Measurements from ENCODE around the gene SCT. TPM values are rescaled to one million over a fixed set of nuclear protein-coding genes. Genes with fewer than 3 reads are reported as not detected.
A peak's percentile ranks its signal among the peaks of the same experiment; 100 is the strongest.

Gene SCT
- total RNA-seq, 1 donor from 2014 or later, result not detected

DNA sequence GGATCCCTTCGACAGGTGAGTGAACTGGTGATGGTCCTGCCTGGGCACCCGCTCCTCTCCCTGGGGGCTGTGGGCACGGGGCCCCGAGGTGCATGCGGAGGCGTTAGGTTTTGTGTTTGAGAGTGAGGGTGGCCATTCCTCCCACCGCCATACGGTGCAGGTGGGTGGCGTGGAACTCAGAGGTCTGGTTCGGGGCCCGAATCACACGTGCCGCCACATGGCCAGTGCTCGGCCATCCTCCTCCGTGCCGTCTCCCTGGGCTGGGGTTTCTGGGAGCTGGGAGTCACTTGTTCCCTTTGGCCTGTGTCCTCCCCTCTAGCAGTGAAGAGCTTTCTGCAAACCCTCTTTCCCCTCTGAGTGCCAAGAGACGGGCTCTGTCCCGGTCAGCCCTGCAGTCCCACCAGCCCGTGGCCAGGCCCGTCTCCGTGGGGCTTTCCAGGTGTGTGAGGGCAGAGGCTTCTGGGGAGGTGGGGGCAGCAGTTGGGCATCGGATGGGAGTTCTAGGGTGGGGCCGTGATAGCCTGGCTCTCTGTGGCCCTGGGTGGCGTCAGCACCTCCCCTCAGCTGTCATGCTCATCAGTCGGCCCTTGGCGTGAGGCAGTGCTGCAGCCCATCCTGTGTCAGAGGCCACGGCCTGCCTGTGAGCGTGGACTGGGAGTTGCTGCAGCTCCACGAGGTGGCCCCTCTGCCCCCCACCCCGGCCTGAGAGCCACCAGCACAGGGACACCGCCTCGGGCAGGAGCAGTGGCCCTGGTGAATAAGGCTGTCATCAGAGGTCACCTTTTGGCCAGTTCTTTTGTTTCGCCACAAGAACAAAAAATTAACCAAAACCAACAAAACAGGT is 21.5 kb downstream of the SCT start:
- Mint-ChIP-seq H3K27me3 (no peaks in the 10 kb centered on the region), H3K27ac (no peak overlapping the region), H3K4me1 (peaks cover 2% of the 10 kb centered on the region), H3K9me3 (no peaks in the 10 kb centered on the region), H3K36me3 (ENCODE audit: low read depth) (peaks cover 38% of the 10 kb centered on the region), H3K4me3 (no peak overlapping the region)
- no peak for DNase-seq
- intact Hi-C loops (cut with micrococcal nuclease), result no loop called here

DNA sequence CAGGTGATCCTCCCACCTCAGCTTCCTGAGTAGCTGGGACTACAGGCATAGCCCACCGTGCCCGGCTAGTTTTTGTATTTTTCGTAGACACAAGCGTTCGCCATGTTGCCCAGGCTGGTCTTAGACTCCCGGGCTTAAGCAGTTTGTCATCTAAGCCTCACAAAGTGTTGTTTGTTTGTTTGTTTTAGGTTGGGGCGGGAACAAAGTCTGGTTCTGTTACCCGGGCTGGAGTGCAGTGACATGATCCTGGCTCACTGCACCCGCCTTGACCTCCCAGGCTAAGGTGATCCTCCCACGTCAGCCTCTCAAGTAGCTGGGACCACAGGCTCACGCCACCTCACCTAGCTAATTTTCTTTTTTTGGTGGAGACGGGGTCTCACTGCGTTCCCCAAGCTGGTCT is 23.8 kb downstream of the SCT start:
- H3K27ac Mint-ChIP-seq, result no peak overlapping the region
- DNase-seq, result no peak
- H3K36me3 Mint-ChIP-seq (ENCODE audit: low read depth), result peaks cover 42% of the 10 kb centered on the region
- no peak overlapping the region for H3K4me3 Mint-ChIP-seq
- peaks cover 2% of the 10 kb centered on the region for H3K4me1 Mint-ChIP-seq
- no peaks in the 10 kb centered on the region for H3K27me3 Mint-ChIP-seq
- no peaks in the 10 kb centered on the region for H3K9me3 Mint-ChIP-seq
- intact Hi-C loops (cut with micrococcal nuclease), result no loop called here

- H3K4me1 Mint-ChIP-seq, result peaks cover 5% of the 10 kb centered on the region
- intact Hi-C loops (cut with micrococcal nuclease), result no loop called here
Measured at GRCh38 chr11:601573-602245, 25.3 kb downstream of the SCT start.

DNA sequence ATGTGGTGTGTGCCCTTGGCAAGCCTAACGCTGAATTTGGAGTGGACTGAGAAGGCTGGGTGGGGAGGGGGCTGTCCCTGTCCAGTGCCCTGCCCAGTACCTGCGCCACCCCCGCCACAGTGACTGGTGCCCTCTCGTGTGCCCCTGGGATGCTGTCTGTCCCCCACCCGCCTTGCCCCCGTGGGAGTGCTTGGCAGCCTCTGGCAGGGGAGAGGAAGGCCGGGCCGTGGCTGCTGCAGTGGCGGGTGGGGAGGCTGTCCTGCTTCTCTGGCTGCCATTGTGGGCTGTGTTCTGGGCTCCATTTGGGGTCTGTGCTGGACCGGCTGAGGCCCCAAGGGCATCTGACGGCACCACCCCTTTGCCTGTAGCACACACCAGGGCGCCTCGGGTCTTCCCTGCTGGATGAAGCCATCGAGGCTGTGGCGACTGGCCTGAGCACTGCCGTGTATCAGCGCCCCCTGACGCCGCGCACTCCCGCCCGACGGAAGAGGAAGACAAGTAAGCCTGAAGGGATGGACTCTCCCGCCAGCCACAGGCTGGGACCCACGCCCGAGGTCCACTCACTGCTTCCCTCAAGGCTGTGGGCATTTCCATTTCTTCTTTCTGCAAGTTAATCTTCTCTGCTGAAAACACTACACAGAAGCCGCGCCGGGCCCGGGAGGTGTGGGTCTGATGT is 28.8 kb downstream of the SCT start:
- H3K36me3 Mint-ChIP-seq (ENCODE audit: low read depth), result peaks cover 57% of the 10 kb centered on the region

More at GRCh38 chr11:601573-602245, 25.3 kb downstream of the SCT start:
- H3K27me3 Mint-ChIP-seq, result no peaks in the 10 kb centered on the region
- peaks cover 42% of the 10 kb centered on the region for H3K36me3 Mint-ChIP-seq (ENCODE audit: low read depth)
- no peak overlapping the region for H3K27ac Mint-ChIP-seq
- DNase-seq, result no peak
- H3K9me3 Mint-ChIP-seq, result no peaks in the 10 kb centered on the region
- H3K4me3 Mint-ChIP-seq, result no peak overlapping the region

GRCh38 chr11:597166-597725 is 29.7 kb downstream of the SCT start:
- peaks cover 12% of the 10 kb centered on the region for H3K4me1 Mint-ChIP-seq
- intact Hi-C loops (cut with micrococcal nuclease), result no loop called here
- peak overlapping the region; percentile 43 for H3K27ac Mint-ChIP-seq
- H3K9me3 Mint-ChIP-seq, result no peaks in the 10 kb centered on the region
- no peak overlapping the region for H3K4me3 Mint-ChIP-seq
- H3K27me3 Mint-ChIP-seq, result no peaks in the 10 kb centered on the region
- peaks cover 62% of the 10 kb centered on the region for H3K36me3 Mint-ChIP-seq (ENCODE audit: low read depth)
- no peak for DNase-seq

More for the DNA sequence above, 28.8 kb downstream of the SCT start:
- Mint-ChIP-seq H3K4me3 (no peak overlapping the region), H3K27me3 (no peaks in the 10 kb centered on the region), H3K27ac (no peak overlapping the region), H3K9me3 (no peaks in the 10 kb centered on the region), H3K4me1 (peaks cover 12% of the 10 kb centered on the region)
- DNase-seq, result no peak
- intact Hi-C loops (cut with micrococcal nuclease), result no loop called here

GRCh38 chr11:596374-596773 is 30.6 kb downstream of the SCT start:
- intact Hi-C loops (cut with micrococcal nuclease), result no loop called here
- Mint-ChIP-seq H3K27me3 (no peaks in the 10 kb centered on the region), H3K4me3 (no peak overlapping the region), H3K4me1 (peaks cover 12% of the 10 kb centered on the region), H3K36me3 (ENCODE audit: low read depth) (peaks cover 60% of the 10 kb centered on the region), H3K27ac (peak overlapping the region; percentile 11), H3K9me3 (no peaks in the 10 kb centered on the region)
- no peak for DNase-seq

GRCh38 chr11:595400-595799 is 31.6 kb downstream of the SCT start:
- peaks cover 12% of the 10 kb centered on the region for H3K4me1 Mint-ChIP-seq
- no peak overlapping the region for H3K4me3 Mint-ChIP-seq
- no peaks in the 10 kb centered on the region for H3K9me3 Mint-ChIP-seq
- no peak for DNase-seq
- intact Hi-C loops (cut with micrococcal nuclease), result no loop called here
- peaks cover 64% of the 10 kb centered on the region for H3K36me3 Mint-ChIP-seq (ENCODE audit: low read depth)
- no peak overlapping the region for H3K27ac Mint-ChIP-seq
- no peaks in the 10 kb centered on the region for H3K27me3 Mint-ChIP-seq

DNA sequence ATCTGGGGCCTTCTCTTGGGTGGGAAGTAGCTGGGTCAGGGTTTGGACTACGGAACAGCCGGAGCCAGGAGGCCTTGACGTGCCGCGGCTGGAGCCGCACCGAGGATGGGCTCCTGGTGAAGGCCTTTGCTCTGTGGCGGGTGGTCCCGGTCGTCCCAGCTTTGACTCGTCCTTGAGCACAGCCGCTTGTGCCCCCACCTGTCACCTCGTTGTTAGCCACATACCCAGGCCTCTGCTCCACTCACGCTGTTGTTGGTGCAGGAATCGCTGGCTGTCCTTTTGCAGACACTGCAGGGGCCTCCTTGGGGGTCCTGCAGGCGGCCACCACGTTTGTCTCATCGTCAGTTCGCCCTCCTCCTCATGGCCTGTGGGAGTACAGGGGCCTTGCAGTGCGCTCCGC is 33.6 kb downstream of the SCT start:
- Mint-ChIP-seq H3K36me3 (ENCODE audit: low read depth) (peaks cover 68% of the 10 kb centered on the region), H3K9me3 (no peaks in the 10 kb centered on the region), H3K27ac (no peak overlapping the region), H3K27me3 (no peaks in the 10 kb centered on the region), H3K4me1 (peaks cover 19% of the 10 kb centered on the region), H3K4me3 (no peak overlapping the region)
- intact Hi-C loops (cut with micrococcal nuclease), result no loop called here
- no peak for DNase-seq

GRCh38 chr11:592918-593317 is 34.1 kb downstream of the SCT start:
- DNase-seq, result no peak
- no peak overlapping the region for H3K4me3 Mint-ChIP-seq
- H3K27ac Mint-ChIP-seq, result no peak overlapping the region
- H3K9me3 Mint-ChIP-seq, result no peaks in the 10 kb centered on the region
- peaks cover 70% of the 10 kb centered on the region for H3K36me3 Mint-ChIP-seq (ENCODE audit: low read depth)
- intact Hi-C loops (cut with micrococcal nuclease), result no loop called here
- H3K4me1 Mint-ChIP-seq, result peaks cover 23% of the 10 kb centered on the region
- H3K27me3 Mint-ChIP-seq, result no peaks in the 10 kb centered on the region

- no peaks in the 10 kb centered on the region for H3K27me3 Mint-ChIP-seq
- intact Hi-C loops (cut with micrococcal nuclease), result no loop called here
- H3K4me3 Mint-ChIP-seq, result no peak overlapping the region
- no peak for DNase-seq
- H3K9me3 Mint-ChIP-seq, result no peaks in the 10 kb centered on the region
- no peak overlapping the region for H3K27ac Mint-ChIP-seq
- peaks cover 27% of the 10 kb centered on the region for H3K4me1 Mint-ChIP-seq
- peaks cover 72% of the 10 kb centered on the region for H3K36me3 Mint-ChIP-seq (ENCODE audit: low read depth)
Measured at GRCh38 chr11:592501-592900, 34.5 kb downstream of the SCT start.

DNA sequence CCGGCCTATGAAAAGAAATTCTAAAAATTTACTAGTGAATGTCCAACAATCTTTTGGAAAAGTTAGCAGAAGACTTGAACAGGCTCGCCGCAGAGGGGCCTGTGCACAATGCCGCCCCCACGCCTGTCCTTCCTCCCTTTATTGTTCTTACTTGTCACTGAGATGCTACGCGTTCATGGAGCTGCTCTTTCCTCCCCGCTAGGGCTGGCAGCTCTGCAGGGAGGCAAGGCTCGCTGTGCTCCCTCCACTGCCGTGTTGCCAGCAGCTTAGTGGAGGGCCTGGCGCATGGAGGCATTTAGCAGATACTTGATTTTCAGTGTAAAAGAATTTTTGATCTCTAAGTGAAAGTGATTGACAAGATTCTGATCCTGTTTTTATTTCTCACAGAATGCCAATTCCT is 36.0 kb downstream of the SCT start:
- Mint-ChIP-seq H3K27me3 (no peaks in the 10 kb centered on the region), H3K36me3 (ENCODE audit: low read depth) (peaks cover 69% of the 10 kb centered on the region), H3K4me1 (peaks cover 29% of the 10 kb centered on the region)

GRCh38 chr11:589798-590197 is 37.2 kb downstream of the SCT start:
- H3K36me3 Mint-ChIP-seq (ENCODE audit: low read depth), result peaks cover 60% of the 10 kb centered on the region
- H3K9me3 Mint-ChIP-seq, result no peaks in the 10 kb centered on the region
- H3K27ac Mint-ChIP-seq, result no peak overlapping the region
- no peak overlapping the region for H3K4me3 Mint-ChIP-seq
- H3K27me3 Mint-ChIP-seq, result no peaks in the 10 kb centered on the region
- DNase-seq, result no peak
- intact Hi-C loops (cut with micrococcal nuclease), result no loop called here
- H3K4me1 Mint-ChIP-seq, result peaks cover 28% of the 10 kb centered on the region

More for the DNA sequence above, 36.0 kb downstream of the SCT start:
- intact Hi-C loops (cut with micrococcal nuclease), result no loop called here
- peak overlapping the region; percentile 15 for H3K27ac Mint-ChIP-seq
- no peak overlapping the region for H3K4me3 Mint-ChIP-seq
- DNase-seq, result no peak
- no peaks in the 10 kb centered on the region for H3K9me3 Mint-ChIP-seq

DNA sequence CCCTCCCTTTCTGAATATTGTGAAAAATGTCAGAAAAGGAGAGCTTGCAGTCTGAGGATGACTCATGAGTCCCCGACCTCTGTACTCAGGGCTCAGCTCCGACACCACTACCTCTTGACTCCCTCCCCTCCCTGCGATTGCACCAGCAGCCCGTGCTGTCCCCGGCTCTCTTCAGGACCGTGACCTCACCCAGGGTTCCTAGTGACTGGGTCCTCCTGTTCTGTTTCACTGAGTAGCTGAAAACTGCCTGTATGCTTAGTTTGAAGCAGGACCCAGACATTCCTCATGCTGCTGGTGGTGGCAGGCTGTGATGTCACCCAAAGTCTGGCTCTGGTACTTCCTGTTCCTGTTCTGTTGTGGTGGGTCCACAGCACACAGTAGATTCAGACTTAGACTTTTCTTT is 39.0 kb downstream of the SCT start:
- DNase-seq, result peak; percentile 88
- Mint-ChIP-seq H3K27ac (peak overlapping the region; percentile 97), H3K27me3 (no peaks in the 10 kb centered on the region), H3K4me3 (peak overlapping the region; percentile 81), H3K9me3 (no peaks in the 10 kb centered on the region), H3K4me1 (peaks cover 26% of the 10 kb centered on the region), H3K36me3 (ENCODE audit: low read depth) (peaks cover 52% of the 10 kb centered on the region)
- intact Hi-C loops (cut with micrococcal nuclease), result loop anchor here (1.0 kb wide), 1 partner anchor 12 kb away; the partner anchor contains the start of gene PHRF1

GRCh38 chr11:587546-587945 is 39.4 kb downstream of the SCT start:
- Mint-ChIP-seq H3K4me3 (peak overlapping the region; percentile 81), H3K27ac (peak overlapping the region; percentile 97), H3K36me3 (ENCODE audit: low read depth) (peaks cover 53% of the 10 kb centered on the region), H3K9me3 (no peaks in the 10 kb centered on the region), H3K4me1 (peaks cover 26% of the 10 kb centered on the region), H3K27me3 (no peaks in the 10 kb centered on the region)
- intact Hi-C loops (cut with micrococcal nuclease), result no loop called here
- peak; percentile 72 for DNase-seq
